Osteoblast (primary cell): Measurements from ENCODE around the gene PLEKHH1. TPM values are rescaled to one million over a fixed set of nuclear protein-coding genes. Genes with fewer than 3 reads are reported as not detected.

Source experiments
- DNase-seq: peaks from one replicate; pipeline ENCODE4 v3.0.0; 2011; ENCODE audit warnings: low spot score, mixed read lengths; ENCODE audit not compliant: insufficient read length; ENCODE audit errors: missing footprints
- H2AFZ ChIP-seq: 2 replicates; pipeline ENCODE4 v1.6.0; 2011; ENCODE audit warnings: mild to moderate bottlenecking, low read length
- H3K27ac ChIP-seq: 2 replicates; pipeline ENCODE4 v1.5.1; 2011; ENCODE audit warnings: mild to moderate bottlenecking, low read depth, low read length, moderate library complexity
- H3K27me3 ChIP-seq: 2 replicates; pipeline ENCODE4 v1.6.0; 2012; ENCODE audit warnings: mild to moderate bottlenecking, control low read depth, inconsistent platforms, low read length, moderate library complexity; ENCODE audit not compliant: insufficient read depth
- H3K36me3 ChIP-seq: 2 replicates; pipeline ENCODE4 v1.5.1; 2011; ENCODE audit warnings: mild to moderate bottlenecking, low read length, control low read depth, moderate library complexity; ENCODE audit not compliant: insufficient read depth
- H3K4me1 ChIP-seq: 2 replicates; pipeline ENCODE4 v1.5.1; 2011; ENCODE audit warnings: mild to moderate bottlenecking, low read length, control low read depth, moderate library complexity; ENCODE audit not compliant: insufficient read depth
- H3K4me2 ChIP-seq: 2 replicates; pipeline ENCODE4 v1.6.0; 2011; ENCODE audit warnings: mild to moderate bottlenecking, low read length; ENCODE audit not compliant: insufficient read depth
- H3K4me3 ChIP-seq: fragments of 200-600 bp; sonication (generic); 3 replicates; pipeline ENCODE4 v1.5.1; 2012; ENCODE audit warnings: mild to moderate bottlenecking, low read length, inconsistent platforms; ENCODE audit not compliant: insufficient read depth
- H3K79me2 ChIP-seq: 2 replicates; pipeline ENCODE4 v1.6.0; 2012; ENCODE audit warnings: mild to moderate bottlenecking, low read length, control low read depth, inconsistent platforms; ENCODE audit not compliant: insufficient read depth
- H3K9me3 ChIP-seq: 2 replicates; pipeline ENCODE4 v1.5.1; 2011; ENCODE audit warnings: low read depth, low read length, control low read depth
- H4K20me1 ChIP-seq: 2 replicates; pipeline ENCODE4 v1.6.0; 2012; ENCODE audit warnings: mild to moderate bottlenecking, low read length, control low read depth; ENCODE audit not compliant: insufficient read depth
- total RNA-seq: library from RNA; depleted of rRNA; stranded (reverse); fragments of >200 nt; gene quantifications from 2 replicates; pipeline ENCODE4 v1.2.3, GENCODE V29; 2012
- TF ChIP-seq, protein P1 (sequence below): IDR thresholded peaks from 2 replicates; pipeline ENCODE4 v1.5.1; 2011; ENCODE audit warnings: mild to moderate bottlenecking, low read depth, low read length, moderate library complexity; ENCODE audit errors: extremely low read depth

The PLEKHH1 gene
- total RNA-seq, 1 donor, result 1.1 TPM

- H3K4me1 ChIP-seq, result peaks cover 4% of the 10 kb centered on the region
- peaks cover 10% of the 10 kb centered on the region for H3K27me3 ChIP-seq
- H2AFZ ChIP-seq, result no peak overlapping the region
- no peaks in the 10 kb centered on the region for H3K36me3 ChIP-seq
- no peak overlapping the region for H3K4me2 ChIP-seq
- no peak overlapping the region for H3K27ac ChIP-seq
- peak; percentile 80 for DNase-seq
- H4K20me1 ChIP-seq, result no peaks in the 10 kb centered on the region
- no peak overlapping the region for H3K4me3 ChIP-seq
- no peaks in the 10 kb centered on the region for H3K9me3 ChIP-seq
- TF ChIP-seq, protein P1, sequence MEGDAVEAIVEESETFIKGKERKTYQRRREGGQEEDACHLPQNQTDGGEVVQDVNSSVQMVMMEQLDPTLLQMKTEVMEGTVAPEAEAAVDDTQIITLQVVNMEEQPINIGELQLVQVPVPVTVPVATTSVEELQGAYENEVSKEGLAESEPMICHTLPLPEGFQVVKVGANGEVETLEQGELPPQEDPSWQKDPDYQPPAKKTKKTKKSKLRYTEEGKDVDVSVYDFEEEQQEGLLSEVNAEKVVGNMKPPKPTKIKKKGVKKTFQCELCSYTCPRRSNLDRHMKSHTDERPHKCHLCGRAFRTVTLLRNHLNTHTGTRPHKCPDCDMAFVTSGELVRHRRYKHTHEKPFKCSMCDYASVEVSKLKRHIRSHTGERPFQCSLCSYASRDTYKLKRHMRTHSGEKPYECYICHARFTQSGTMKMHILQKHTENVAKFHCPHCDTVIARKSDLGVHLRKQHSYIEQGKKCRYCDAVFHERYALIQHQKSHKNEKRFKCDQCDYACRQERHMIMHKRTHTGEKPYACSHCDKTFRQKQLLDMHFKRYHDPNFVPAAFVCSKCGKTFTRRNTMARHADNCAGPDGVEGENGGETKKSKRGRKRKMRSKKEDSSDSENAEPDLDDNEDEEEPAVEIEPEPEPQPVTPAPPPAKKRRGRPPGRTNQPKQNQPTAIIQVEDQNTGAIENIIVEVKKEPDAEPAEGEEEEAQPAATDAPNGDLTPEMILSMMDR, result no peak
- no peaks in the 10 kb centered on the region for H3K79me2 ChIP-seq
These were observed 23.0 kb upstream of the PLEKHH1 start for GRCh38 chr14:67510121-67510520.

DNA sequence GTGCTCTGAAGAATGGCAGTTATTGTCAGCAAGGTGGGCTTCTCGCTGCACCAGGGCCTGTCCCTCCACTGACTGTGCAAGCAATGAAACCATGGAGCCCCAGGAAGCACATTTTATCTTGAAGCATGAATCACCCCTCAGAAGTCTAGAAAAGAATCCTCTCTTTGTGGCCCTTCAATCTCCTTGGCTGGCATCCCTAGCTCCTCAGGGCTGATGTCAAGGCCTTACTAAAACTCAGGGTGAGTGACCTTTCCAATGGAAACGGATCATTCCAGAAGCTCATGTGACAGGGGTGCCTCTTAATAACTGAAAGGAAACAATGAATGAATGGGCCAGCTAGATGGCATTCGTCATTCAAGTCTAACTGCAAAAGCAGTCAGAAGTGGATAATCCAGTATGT is 22.3 kb upstream of the PLEKHH1 start:
- H4K20me1 ChIP-seq, result no peaks in the 10 kb centered on the region
- DNase-seq, result peak; percentile 19
- H2AFZ ChIP-seq, result no peak overlapping the region
- H3K4me1 ChIP-seq, result peaks cover 4% of the 10 kb centered on the region
- TF ChIP-seq, protein P1, result no peak
- peaks cover 14% of the 10 kb centered on the region for H3K27me3 ChIP-seq
- H3K4me2 ChIP-seq, result no peak overlapping the region
- no peaks in the 10 kb centered on the region for H3K9me3 ChIP-seq
- H3K27ac ChIP-seq, result no peak overlapping the region
- H3K36me3 ChIP-seq, result no peaks in the 10 kb centered on the region
- no peak overlapping the region for H3K4me3 ChIP-seq
- H3K79me2 ChIP-seq, result no peaks in the 10 kb centered on the region

DNA sequence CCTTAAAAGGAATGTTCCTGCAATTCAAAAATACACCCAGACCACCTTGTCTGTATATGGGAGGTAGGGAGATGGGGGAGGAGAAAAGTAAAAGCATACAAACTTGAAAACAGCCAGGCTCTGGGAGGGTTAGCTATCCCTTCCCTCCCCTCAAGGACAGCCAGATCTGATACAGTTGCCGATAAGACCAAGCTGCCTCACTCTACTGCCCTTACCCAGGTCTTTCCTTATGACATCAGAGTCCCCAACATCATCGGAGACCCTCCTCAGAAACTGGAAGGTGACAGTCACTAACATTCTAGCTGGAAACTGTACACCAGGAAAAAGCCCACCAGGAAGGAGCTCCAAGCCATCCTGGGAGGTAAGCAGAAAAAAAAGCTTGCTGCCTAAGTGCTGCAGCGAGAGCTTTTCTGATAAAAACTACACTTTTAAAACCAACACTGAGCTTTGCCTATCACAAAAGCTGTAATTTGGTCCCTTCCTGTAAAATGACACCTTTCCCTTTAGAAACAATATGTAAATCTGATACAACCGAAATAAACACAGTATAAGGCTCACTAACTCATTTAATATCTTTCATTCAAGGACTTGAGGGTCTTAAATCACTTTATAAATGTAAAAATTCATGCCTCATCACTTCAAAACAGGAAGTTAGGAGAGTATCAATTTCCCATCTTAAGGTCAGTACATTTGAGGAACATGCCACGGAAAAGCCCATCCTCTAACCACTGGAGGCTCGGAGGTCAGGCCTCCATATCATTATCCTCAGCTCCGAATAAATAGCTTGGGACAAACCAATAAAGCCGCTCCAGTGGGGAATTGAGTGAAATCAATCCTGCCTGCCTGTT is 20.4 kb upstream of the PLEKHH1 start:
- Histone ChIP-seq H3K36me3 (no peaks in the 10 kb centered on the region), H2AFZ (no peak overlapping the region), H3K4me3 (no peak overlapping the region), H3K27me3 (peaks cover 32% of the 10 kb centered on the region), H3K4me1 (peaks cover 4% of the 10 kb centered on the region), H3K4me2 (no peak overlapping the region), H3K79me2 (no peaks in the 10 kb centered on the region), H3K9me3 (no peaks in the 10 kb centered on the region), H3K27ac (no peak overlapping the region), H4K20me1 (no peaks in the 10 kb centered on the region)
- TF ChIP-seq, protein P1, result no peak
- DNase-seq, result peak; percentile 53

- no peaks in the 10 kb centered on the region for H4K20me1 ChIP-seq
- H3K27me3 ChIP-seq, result peaks cover 38% of the 10 kb centered on the region
- H3K4me1 ChIP-seq, result peaks cover 4% of the 10 kb centered on the region
- H3K4me2 ChIP-seq, result no peak overlapping the region
- H3K27ac ChIP-seq, result no peak overlapping the region
- TF ChIP-seq, protein P1, result no peak
- H3K4me3 ChIP-seq, result no peak overlapping the region
- H3K9me3 ChIP-seq, result no peaks in the 10 kb centered on the region
- H2AFZ ChIP-seq, result no peak overlapping the region
- DNase-seq, result peak; percentile 81
- H3K79me2 ChIP-seq, result no peaks in the 10 kb centered on the region
- H3K36me3 ChIP-seq, result no peaks in the 10 kb centered on the region
These were observed 19.4 kb upstream of the PLEKHH1 start for GRCh38 chr14:67513631-67514108.
